Mucosa of descending colon (tissue), 3 donors: Measurements from ENCODE around the gene NDUFA3. TPM values are rescaled to one million over a fixed set of nuclear protein-coding genes. Genes with fewer than 3 reads are reported as not detected.

Source experiments
- ATAC-seq: fragments of 200-7000 bp; cut with Tn5 transposase; one replicate; pipeline ENCODE4 v1.9.1; 2020; ENCODE audit warnings: mild to moderate bottlenecking, moderate library complexity
- DNase-seq, 3 donors: peaks; one replicate each; pipeline ENCODE4 v3.0.0-alpha.2; 2020
- H3K36me3 ChIP-seq: fragments of 200-600 bp; one replicate; pipeline ENCODE4 v1.8.0; 2021; ENCODE audit warnings: low read depth, mild to moderate bottlenecking
- H3K4me1 ChIP-seq: fragments of 200-600 bp; one replicate; pipeline ENCODE4 v1.8.0; 2021; ENCODE audit warnings: low read depth, mild to moderate bottlenecking
- H3K4me3 ChIP-seq: fragments of 200-600 bp; one replicate; pipeline ENCODE4 v1.8.0; 2021; ENCODE audit warnings: mild to moderate bottlenecking
- H3K9me3 ChIP-seq: fragments of 200-600 bp; one replicate; pipeline ENCODE4 v1.8.0; 2021; ENCODE audit warnings: mild to moderate bottlenecking
- CTCF ChIP-seq: fragments of 200-600 bp; IDR thresholded peaks from one replicate; pipeline ENCODE4 v1.8.0; 2022; ENCODE audit warnings: antibody characterized with exemption, mild to moderate bottlenecking
- intact Hi-C, 2 donors: fragments of 100-400 bp; cut with DNase I in 1 of 2; cut with micrococcal nuclease in 1 of 2; formaldehyde crosslinking; loops; one replicate each; pipeline versions ENCODE4 v1.11.0 to v1.11.1; 2022; cut with DNase I, micrococcal nuclease
- total RNA-seq, 3 donors: library from RNA; stranded (reverse); fragmentation: NEBNext Ultra II Directional in 2 of 3; extraction: Animal tissue kit (Norgen Biotek cat#: 25700) in 2 of 3; gene quantifications; one replicate each; pipeline versions ENCODE4 v1.2.1 to v1.2.4, GENCODE V29; 2021 to 2023
- donor health status: DM: no; HTN: no; CAD: no; lungs with moderate emphysema.
- donor health status: DM: no; HTN: no; CAD: no.
- donor health status: DM: no; HTN: yes; CAD: no.

NDUFA3 gene
- total RNA-seq, 3 donors from 2014 or later: 93.4 to 155 (median 139) TPM

GRCh38 chr19:54074851-54075250 lies 27.8 kb upstream of the NDUFA3 start:
- Histone ChIP-seq H3K9me3 (no peaks in the 10 kb centered on the region), H3K4me1 (no peaks in the 10 kb centered on the region), H3K36me3 (no peaks in the 10 kb centered on the region), H3K4me3 (no peak overlapping the region)
- TF ChIP-seq CTCF: no peak
- DNase-seq: no peak
- intact Hi-C loops: no loop called here
- no peak for ATAC-seq

- DNase-seq: no peak
- Histone ChIP-seq H3K36me3 (no peaks in the 10 kb centered on the region), H3K9me3 (peaks cover 2% of the 10 kb centered on the region), H3K4me1 (no peaks in the 10 kb centered on the region), H3K4me3 (no peak overlapping the region)
- TF ChIP-seq CTCF: no peak
- ATAC-seq: no peak
- intact Hi-C loops: no loop called here
Observed at GRCh38 chr19:54077334-54077733, 25.3 kb upstream of the NDUFA3 start.

DNA sequence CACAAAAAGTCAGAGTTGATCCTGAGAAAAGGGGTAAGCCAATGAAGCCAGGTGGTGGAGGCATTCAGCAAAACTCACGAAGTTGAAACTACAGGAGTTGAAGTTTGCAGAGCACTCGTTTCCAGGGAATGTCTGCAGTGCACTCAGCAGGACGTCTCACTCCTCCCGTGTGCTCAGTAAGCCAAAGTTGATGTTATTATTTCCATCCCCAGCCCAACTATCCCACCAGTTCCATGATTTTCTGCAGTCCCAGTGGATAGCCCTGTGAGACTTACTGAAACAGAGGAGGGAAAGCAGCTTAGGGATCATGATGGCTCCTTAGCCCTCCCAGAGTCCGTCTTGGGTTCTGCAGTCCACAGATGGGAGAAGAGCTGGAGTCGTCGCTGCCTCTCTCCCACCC lies 21.6 kb upstream of the NDUFA3 start, which contains the start of gene TARM1:
TSS of gene TARM1 (minus strand) at position 334 of the 400 bp plus-strand sequence. CDS start at position 309, 25 bp downstream.
- Histone ChIP-seq H3K4me1 (no peaks in the 10 kb centered on the region), H3K36me3 (no peaks in the 10 kb centered on the region), H3K4me3 (no peak within 1 kb of the TSS), H3K9me3 (peaks cover 2% of the 10 kb centered on the region)
- DNase-seq: no peak
- ATAC-seq: no peak
- TF ChIP-seq CTCF: no peak
- intact Hi-C loops: no loop called here

DNA sequence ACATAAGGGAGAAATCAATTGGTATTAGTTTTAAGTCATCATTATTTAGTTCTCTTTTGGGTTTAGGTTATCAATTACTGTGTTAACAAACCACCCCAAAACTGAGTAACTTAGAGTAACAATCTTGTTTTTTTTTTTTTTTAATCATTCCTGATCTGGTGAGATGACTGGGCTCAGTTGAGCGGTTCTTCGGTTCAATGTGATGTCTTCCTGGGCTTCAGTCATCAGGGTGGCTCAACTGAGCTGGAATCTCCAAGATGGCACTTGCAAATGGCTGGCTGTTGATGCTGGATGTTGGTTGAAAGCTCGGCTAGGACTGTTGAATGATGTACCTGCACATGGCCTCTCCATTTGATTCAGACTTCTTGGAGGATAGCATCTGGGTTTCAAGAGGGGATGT lies 18.2 kb upstream of the NDUFA3 start:
- intact Hi-C loops: no loop called here
- Histone ChIP-seq H3K4me3 (no peak overlapping the region), H3K4me1 (no peaks in the 10 kb centered on the region), H3K9me3 (peaks cover 2% of the 10 kb centered on the region), H3K36me3 (no peaks in the 10 kb centered on the region)
- no peak for ATAC-seq
- TF ChIP-seq CTCF: no peak
- no peak for DNase-seq

GRCh38 chr19:54094426-54095000 lies 8.1 kb upstream of the NDUFA3 start:
- H3K4me3 ChIP-seq: no peak overlapping the region
- H3K36me3 ChIP-seq: no peaks in the 10 kb centered on the region
- no peak for DNase-seq
- H3K4me1 ChIP-seq: peaks cover 6% of the 10 kb centered on the region
- no peaks in the 10 kb centered on the region for H3K9me3 ChIP-seq
- no peak for ATAC-seq
- TF ChIP-seq CTCF: no peak
- intact Hi-C loops: no loop called here
